ENCODE data around the gene ACSL1.

DNA sequence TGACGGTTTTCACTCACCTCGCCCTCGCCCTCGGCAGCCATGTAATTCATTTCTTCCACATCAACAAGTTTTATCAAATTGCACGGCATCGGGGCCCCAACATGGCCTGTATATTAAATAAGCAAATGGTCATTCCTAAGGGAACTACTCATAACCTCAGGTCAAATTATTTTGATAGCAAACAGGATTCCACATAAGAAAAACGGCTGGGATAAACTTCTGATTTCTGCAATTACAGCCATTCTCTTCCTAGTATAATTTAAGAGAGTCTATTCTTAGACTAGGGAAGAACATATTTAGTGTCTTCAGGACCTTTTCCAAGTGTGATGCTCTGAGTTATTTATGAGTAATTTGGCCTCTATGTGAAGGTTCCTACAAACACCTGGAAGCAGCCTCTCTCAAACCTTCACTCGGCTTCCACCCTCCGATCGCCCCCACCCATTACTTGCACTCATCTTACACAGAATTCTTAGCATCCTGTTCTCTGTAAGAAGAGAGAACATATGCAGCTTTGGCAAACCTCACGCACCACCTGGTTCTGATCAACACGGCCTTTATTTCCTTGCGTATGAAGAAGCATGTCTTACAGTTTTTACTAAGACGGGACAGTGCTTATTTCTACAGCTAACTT, 62.5 kb downstream of the ACSL1 start:
- TF ChIP-seq SIN3A (IDR thresholded peaks at IDR 0.05; ENCODE audit: borderline replicate concordance, insufficient read depth, low read length) (no peak), TAF1 (IDR thresholded peaks at IDR 0.05; ENCODE audit: borderline replicate concordance, insufficient read depth, low read length) (no peak)
